Sigmoid colon (tissue), 3 donors: Measurements from ENCODE around the gene NSUN4.

ENCODE experiments used
- POLR2A ChIP-seq, 2 donors: fragments of 450-650 bp; IDR thresholded peaks; one replicate each; pipeline ENCODE4 v1.6.1; 2016; ENCODE audit warnings: antibody characterized with exemption in 2 of 2, mild to moderate bottlenecking in 2 of 2, moderate library complexity in 2 of 2
- TF ChIP-seq, protein P1 (sequence below), 4 experiments: fragments of 450-650 bp in 3 of 4; fragments of 200-600 bp in 1 of 4; IDR thresholded peaks; one replicate each; pipeline ENCODE4 v1.5.1; 2016 to 2019; ENCODE audit warnings: antibody characterized with exemption in 4 of 4, mild to moderate bottlenecking in 3 of 4, moderate library complexity in 2 of 4

DNA sequence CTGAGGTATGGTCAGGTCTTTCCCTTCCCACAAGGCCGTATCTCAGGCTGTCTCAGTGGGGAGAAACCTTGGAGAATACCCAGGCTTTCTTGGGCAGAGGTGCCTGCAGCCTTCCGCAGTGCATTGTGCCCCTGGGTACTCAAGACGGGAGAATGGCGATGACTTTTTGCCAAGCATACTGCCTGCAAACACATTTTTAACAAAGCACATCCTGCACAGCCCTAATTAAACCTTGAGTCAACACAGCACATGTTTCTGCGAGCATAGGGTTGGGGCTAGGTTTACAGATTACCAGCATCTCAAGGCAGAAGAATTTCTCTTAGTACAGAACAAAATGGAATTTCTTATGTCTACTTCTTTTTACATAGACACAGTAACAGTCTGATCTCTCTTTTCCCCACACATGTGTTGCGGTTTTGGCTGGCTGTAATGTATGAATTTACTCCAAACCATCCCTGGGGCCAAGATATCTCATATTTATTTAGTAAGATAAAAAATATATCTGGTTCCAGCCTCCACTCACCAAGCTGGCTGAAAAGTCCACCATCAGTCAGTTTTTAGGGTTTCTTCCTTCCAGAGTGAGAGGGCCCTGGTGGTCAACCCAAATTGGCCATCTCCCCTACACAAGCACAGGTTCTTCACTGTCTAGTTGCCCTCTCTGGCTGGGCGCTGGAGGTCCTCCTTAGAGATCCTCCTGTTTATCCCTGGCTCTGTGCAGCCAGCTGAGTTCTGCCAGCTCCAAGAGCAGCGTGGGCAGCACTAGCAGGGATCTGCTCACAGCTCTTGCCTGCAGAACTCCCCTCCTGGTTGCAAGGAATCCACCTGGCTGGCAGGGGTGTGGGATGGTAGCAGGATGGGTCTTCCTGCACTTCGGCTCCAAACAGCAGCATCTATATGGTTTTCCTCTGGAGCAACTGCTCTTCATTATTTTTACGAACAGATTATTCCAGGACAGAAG is 56.1 kb downstream of the NSUN4 start:
- TF ChIP-seq, protein P1, sequence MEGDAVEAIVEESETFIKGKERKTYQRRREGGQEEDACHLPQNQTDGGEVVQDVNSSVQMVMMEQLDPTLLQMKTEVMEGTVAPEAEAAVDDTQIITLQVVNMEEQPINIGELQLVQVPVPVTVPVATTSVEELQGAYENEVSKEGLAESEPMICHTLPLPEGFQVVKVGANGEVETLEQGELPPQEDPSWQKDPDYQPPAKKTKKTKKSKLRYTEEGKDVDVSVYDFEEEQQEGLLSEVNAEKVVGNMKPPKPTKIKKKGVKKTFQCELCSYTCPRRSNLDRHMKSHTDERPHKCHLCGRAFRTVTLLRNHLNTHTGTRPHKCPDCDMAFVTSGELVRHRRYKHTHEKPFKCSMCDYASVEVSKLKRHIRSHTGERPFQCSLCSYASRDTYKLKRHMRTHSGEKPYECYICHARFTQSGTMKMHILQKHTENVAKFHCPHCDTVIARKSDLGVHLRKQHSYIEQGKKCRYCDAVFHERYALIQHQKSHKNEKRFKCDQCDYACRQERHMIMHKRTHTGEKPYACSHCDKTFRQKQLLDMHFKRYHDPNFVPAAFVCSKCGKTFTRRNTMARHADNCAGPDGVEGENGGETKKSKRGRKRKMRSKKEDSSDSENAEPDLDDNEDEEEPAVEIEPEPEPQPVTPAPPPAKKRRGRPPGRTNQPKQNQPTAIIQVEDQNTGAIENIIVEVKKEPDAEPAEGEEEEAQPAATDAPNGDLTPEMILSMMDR (IDR thresholded peaks at IDR 0.05) = no peak
- TF ChIP-seq POLR2A (IDR thresholded peaks at IDR 0.05) = no peak
